NCI-H146 (cell line): ENCODE data around the gene C3orf38.
"Not testable (repeated sequence)": the region's sequence is repeated elsewhere in the genome, so short reads cannot be mapped to it uniquely, and the experiment has no call there.

Experiments used
- DNase-seq: peaks from one replicate; lab custom pipeline; 2025; lab: John Stamatoyannopoulos, UW

C3orf38 gene

DNA sequence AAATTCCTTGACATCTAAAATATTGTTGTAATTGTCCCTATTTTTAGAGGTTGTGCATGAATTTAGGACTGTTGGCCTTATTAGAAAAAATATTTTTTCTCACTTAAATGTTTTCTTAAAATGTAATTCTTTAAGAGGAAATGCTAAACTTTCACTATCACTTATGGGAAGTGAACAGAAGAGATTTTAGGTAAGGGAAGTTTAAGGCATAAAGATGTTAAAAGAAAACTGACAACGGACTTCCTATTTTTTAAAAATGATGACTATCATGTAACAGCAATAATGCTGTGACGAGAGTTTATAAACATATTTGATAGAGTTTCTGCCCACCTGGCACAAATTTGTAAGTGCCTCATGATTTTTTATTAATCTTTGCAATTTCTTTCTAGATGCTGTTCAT is 3.1 kb downstream of the C3orf38 start:
- no peak for DNase-seq

DNA sequence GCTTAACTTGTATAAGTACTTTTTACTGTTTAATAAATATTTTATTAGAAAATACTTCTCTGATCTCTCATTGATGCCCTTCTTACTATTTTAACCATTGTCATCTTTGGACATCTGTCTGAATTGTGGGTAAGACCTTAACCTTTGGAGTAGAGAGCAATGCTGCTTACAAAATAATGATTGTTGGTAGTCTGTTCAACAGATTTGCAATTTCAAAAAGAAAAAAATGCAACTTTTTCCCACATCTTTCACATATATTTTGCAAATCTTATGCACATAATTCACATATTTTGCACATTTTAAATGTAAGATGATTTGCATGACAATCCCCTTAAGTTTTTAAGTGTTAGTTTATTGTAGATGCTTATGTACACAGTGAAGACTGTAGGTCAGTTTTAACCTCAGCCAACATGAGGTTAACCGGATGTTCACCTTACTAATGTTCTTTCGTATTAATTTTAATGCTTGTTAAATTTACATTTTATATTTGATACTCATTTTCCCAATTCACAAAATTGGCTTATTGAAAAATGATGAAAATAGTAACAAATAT is 16.7 kb downstream of the C3orf38 start:
- no peak for DNase-seq

DNA sequence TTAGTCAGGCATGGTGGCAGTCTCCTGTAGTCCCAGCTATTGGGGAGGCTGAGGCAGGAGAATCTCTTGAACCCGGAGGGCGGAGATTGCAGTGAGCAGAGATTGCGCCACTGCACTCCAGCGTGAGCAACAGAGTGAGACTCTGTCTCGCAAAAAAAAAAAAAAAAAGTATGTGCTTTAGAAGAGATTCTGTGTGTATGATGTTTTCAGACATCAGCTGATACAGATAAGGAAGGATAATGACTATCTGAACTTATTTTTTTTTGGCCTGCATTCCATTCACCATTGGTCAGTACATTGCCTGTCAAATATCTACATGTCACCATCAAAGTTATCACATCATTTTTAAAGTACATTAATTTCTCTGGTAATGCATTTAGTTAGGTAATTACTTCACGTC is 17.4 kb downstream of the C3orf38 start:
- no peak for DNase-seq

DNA sequence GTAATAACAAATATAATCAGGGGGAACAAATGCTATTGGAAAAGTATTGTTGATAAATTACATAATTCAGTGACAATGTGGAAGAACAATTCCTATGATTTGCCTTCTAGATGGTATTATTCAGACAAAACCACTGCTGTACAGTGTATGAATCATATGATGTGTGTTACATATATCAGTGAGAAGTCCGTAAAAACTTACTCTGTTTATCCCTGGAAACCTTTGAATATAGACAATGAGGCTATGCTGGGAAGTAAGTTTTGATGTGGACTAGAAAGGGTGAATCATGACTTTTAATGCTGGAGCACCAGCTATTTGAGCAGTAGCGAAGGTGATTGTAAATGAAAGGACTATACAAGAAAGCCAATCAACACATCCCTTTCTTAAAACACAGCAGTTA is 17.9 kb downstream of the C3orf38 start:
- DNase-seq: no peak

DNA sequence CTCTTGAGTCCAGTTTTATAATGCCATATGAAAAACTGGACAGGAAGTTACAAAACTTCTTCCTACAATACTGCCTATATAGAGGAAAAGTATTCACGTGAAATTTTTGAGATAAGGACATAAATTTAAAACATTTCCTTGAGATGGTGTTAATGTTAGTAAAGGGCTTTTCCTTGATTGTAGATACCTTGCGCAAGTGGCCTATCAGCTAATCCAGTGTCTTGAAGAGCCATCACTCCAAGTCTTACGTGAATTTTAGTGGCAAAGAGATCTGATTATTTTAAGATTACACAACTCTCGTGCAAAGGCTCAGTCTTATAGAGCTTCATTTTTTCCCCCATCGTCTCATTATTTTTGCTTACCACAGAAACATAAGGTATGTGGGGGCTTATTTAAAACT is 18.4 kb downstream of the C3orf38 start:
- DNase-seq: no peak

DNA sequence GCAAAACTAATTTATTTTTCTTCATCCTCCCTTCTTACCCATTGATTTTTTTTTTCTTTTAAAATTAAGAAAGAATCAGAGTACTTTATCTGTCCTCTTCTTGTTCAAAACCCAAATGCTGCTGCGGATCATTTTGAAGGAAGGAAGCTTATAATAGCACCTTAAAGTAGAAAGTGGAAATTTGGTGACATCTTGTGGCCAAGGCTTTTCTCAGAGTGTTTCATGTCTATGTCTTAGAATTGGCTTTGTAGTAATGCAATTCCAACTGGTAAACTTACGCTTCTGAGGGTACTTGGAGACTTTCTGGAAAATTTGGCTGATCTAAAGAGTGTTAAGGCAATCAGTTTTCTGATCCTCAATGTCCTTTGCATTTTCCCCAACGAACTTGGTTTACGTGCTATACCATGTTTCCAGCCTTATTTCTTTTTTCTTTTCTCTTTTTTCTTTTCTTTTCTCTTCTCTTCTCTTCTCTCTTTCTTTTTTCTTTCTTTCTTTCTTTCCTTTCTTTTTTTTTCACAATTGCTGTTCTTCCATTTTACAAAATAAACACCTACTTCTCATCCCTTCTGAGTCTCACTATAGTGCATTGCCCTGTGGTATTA is 30.7 kb downstream of the C3orf38 start:
- DNase-seq: no peak

DNA sequence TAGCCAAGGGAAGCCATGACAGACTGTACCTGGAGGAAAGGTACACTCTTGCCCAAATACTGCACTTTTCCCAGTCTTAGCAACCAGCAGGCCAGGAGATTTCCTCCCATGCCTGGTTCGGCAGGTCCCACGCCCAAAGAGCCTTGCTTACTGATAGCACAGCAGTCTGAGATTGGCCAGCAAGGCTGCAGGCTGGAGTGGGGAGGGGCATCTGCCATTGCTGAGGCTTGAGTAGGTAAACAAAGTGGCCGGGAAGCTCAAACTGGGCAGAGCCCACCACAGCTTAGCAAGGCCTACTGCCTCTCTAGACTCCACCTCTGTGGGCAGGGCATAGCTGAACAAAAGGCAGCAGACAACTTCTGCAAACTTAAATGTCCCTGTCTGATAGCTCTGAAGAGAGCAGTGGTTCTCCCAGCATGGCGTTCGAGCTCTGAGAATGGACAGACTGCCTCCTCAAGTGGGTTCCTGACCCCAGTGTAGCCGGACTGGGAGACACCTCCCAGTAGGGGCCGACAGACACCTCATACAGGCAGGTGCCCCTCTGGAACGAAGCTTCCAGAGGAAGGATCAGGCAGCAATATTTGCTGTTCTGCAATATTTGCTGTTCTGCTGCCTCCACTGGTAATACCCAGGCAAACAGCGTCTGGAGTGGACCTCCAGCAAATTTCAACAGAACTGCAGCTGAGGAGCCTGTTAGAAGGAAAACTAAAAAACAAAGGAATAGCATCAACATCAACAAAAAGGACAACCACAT is 32.6 kb downstream of the C3orf38 start:
- not testable (repeated sequence) for DNase-seq

DNA sequence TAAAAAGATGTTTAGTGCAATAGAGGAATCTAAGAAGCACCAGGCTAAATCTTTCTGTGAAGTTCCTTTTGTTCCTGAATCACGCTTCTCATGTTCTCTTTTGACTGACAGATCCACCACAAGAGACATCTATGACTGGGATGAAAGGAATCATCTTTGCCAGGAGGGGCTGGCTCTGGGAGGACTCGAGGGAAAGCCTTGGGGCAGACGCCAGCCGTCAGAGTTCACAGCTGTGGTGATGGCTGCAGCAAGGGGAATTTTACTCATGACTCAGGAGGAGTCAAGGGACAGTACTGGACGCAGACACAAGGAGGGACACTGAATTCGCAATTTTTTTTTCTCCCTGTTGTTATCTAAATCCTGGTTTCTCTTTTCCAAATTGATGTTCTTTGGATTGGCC is 38.7 kb downstream of the C3orf38 start:
- no peak for DNase-seq

DNA sequence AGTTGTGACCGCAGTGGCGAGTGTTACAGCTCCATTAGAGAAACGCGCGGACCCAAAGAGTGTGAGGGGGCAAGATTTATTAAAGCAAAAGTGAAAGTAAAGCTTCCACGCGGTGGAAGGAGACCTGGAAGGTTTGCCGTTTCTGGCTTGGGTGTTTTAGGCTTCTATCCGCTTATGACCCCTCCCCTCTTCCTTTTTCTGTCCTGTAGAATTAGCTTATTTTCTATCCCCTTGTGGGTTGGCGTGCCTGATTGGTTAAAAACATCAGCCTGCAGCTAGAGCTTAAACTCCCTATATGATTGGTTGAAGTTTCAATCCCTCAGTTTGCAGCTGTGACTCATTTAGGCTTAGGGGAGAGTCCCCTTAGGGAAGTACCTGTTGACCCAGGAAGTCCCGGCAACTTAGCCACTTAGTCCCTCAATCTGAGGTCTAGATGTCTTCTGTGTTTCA is 39.6 kb downstream of the C3orf38 start:
- DNase-seq: no peak

DNA sequence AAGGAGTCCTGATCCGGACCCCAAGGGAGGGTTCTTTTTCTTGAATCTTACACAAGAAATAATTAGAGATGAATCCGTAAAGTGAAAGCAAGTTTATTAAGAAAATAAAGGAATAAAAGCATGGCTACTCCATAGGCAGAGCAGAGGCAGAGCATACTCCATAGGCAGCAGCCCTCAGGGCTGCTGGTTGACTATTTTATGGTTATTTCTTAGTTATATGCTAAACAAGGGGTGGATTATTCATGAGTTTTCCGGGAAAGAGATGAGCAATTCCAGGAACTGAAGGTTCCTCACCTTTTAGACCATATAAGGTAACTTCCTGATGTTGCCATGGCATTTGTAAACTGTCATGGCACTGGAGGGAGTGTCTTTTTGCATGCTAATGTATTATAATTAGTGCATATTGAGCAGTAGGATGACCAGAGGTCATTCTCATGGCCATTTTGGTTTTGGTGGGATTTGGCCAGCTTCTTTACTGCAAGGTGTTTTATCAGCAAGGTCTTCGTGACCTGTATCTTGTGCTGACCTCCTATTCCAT is 42.2 kb downstream of the C3orf38 start:
- DNase-seq: no peak

DNA sequence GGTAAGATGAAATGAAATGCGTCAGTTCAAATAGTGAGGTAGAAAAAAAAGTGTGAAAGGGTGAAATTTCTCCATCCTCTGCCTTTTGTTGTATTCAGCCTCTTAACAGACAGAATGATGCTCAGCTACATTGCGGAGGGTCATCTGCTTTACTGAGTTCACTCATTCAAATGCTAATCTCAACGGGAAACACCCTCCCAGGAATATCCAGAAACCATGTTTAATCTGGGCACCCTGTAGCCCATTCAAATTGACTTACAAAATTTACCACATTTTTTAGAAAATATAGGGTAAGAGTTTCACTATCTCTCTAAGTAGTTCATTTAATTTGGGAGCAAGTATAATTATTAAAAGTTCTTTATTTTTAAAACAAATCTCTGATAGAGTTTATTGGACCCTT is 42.9 kb downstream of the C3orf38 start:
- no peak for DNase-seq

DNA sequence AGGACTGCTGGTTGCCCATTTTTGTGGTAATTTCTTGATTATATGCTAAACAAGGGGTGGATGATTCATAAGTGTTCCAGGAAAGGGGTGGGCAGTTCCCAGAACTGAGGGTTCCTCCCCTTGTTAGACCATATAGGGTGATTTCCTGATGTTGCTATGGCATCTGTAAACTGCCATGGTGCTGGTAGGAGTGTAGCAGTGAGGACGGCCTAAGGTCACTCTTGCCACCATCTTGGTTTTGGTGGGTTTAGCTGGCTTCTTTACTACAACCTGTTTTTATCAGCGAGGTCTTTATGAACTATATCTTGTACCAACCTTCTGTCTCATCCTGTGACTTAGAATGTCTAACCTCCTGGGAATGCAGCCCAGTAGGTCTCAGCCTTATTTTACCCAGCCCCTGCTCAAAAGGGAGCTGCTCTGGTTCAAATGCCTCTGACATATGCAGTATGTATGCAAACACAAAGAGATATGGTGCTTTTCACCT is 46.2 kb downstream of the C3orf38 start:
- DNase-seq: no peak

DNA sequence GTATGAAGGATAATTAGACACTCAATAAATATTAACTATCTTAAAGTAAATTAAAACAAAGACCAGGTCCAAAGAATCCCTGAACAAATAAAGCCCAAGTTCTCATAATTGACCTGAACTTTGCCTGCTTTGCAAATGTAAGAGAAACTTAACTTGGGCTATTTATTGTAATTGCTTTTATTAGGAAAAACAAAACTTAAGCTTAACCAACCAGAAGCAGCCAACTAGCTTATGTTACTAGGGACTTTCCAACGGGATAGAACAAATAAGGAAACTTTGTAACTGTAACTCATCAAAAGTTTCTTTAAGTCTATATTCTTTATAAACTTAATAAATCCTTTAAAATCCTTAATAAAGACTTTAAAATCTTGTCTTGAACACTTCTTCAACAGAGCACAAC is 48.4 kb downstream of the C3orf38 start:
- DNase-seq: no peak

DNA sequence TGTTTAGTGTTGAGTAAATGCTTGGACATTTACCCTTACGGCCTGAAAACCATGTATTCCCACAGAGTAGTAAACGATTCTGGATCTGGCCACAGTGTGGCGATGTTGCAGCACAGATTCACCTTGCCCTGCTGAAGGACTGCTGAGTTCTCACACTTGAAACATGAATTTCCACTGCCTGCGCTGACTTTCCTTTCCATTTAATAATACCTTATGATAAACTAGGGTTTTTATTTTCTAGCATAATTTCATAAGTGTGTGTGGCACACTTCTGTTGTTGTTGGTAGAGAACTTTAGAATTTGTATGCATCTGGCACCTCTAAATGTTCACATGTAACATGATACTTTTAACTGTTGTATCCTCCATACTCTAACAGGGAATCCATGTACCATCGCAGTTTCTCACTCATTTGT is 53.9 kb downstream of the C3orf38 start:
- DNase-seq: peak; percentile 45
